SIG-M5 treated with dmso at 0.1 percent for 504 hours (cell line): ENCODE data around the gene SERINC2.
"Not testable (repeated sequence)": the region's sequence is repeated elsewhere in the genome, so short reads cannot be mapped to it uniquely, and the experiment has no call there.

Source experiments
- DNase-seq: peaks from one replicate; lab custom pipeline; 2025; ENCODE audit not compliant: unreplicated experiment; lab: John Stamatoyannopoulos, UW

Gene SERINC2

DNA sequence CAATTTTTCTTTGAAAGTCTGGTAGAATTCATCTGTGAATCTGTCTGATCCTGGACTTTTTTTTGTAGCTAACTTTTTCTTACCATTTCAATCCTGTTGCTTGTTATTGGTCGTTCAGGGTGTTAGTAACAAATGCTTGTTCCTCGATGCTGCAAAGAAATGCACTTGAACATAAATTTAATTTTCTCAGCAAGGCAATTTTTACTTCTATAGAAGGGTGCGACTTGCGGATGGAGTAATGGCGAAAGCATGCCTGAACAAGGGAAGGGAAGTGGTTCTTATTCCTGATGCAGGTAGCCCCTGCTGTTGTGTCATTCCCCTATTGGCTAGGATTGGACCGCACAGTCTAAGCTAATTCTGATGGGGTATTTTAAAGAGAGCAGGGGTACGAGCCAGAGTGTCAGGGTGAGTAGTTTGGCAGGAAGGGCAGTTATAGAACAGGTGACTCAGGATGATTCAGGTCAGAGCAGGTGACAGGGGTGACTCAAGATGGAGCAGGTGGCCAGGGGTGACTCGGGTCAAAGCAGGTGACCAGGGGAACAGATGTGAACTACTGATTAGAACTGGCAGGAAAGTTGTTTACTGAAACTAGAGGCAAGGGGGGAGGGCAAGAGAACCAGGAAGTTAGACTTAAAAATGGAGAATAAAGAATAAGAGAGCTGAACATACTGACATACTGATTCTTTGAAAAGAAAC is 40.5 kb downstream of the SERINC2 start:
- DNase-seq: no peak

DNA sequence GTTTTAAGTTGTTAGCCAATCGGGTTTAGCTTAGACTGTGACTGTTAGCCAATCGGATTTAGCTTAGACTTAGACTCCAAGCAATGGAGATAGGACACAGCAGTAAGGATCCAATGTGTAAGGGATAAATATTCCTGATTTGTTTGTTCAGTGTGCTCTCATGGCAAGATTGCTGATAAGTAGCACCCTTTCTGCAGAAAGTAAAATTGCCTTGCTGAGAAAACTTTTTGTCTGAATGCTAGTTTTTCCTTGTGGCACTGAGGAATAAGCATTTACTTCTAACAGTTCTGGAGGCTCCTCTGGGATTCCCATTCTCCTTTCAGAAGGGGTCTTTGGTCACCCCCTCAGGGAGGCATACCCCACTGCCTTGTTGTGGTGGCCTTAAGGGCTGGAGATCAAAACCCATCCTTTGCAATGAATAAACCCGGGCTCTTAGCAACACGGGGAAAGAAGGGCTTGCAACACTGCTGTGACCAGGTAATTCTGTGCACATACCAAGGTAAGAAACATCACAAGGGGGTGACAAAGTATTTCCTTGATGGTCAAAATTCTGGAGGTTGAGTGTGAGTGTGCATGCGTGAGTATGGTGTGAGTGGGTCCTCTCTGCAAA is 45.4 kb downstream of the SERINC2 start:
- DNase-seq: no peak

DNA sequence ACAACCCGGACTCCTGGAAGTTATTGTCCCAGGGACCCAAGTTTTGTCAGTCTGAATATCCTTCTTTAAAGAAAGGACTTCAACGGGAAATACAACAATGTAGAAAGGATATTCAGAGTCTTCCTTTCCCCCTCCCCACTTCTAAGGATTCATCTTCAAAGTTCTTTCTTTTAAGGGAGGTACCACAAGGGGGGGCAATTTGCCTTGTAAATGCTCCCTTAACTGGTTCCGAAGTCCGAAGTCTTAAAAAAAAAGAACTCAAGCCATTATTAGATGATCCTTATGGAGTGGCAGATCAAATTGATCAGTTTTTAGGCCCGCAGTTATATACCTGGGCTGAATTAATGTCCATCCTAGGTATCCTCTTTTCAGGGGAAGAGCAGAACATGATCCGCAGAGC is 47.0 kb downstream of the SERINC2 start:
- no peak for DNase-seq

DNA sequence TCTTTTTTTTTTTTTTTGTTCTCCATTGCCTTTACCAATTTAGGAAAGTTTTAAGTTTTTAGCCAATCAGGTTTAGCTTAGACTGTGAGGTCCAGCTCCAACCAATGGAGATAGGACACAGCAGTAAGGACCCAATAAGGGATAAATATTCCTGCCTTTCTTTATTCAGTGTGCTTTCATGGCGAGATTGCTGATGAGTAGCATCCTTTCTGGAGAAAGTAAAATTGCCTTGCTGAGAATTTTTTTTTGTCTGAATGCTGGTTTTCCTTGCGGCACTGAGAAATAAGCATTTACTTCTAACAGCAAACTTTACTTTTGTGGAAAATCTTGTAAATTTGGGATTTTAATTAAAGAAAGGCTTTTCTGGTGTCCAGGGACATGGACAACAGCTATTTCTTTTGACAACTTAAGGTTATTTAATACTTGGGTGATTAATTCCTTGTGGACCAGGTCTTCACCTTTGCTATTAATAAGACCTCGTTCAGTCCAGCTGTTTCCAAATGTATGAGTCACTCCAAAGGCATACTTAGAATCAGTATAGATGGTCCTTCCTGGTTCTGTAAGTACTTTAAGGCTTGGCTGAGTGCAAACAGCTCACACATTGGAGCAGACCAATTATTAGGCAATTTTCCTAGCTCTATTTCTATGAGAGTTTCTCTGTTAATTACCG is 54.1 kb downstream of the SERINC2 start:
- DNase-seq: no peak

DNA sequence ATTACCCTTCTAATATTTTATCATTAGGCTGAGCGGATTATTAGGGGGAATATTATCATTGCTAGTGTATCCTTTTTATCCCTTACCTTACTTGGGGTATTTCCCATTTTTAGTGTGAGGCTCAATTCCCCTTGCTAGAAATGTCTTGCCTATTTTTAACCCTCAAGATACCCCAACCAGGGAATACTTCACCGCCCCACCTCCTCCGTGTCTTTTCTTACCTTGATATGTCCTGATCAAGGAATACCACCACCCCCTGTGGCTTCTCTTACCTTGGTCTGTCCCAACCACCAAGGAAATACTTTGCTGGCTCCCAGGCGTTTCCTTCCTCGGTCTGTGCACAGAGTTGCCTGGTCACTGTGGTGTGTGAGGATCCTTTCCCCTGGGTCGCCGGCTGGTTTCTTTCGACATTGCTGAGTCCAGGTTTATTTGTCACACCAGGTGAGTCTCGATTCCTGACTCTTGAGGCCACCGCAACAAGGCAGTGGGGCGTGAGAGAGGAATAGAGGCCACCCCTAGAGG is 57.8 kb downstream of the SERINC2 start:
- DNase-seq: no peak

DNA sequence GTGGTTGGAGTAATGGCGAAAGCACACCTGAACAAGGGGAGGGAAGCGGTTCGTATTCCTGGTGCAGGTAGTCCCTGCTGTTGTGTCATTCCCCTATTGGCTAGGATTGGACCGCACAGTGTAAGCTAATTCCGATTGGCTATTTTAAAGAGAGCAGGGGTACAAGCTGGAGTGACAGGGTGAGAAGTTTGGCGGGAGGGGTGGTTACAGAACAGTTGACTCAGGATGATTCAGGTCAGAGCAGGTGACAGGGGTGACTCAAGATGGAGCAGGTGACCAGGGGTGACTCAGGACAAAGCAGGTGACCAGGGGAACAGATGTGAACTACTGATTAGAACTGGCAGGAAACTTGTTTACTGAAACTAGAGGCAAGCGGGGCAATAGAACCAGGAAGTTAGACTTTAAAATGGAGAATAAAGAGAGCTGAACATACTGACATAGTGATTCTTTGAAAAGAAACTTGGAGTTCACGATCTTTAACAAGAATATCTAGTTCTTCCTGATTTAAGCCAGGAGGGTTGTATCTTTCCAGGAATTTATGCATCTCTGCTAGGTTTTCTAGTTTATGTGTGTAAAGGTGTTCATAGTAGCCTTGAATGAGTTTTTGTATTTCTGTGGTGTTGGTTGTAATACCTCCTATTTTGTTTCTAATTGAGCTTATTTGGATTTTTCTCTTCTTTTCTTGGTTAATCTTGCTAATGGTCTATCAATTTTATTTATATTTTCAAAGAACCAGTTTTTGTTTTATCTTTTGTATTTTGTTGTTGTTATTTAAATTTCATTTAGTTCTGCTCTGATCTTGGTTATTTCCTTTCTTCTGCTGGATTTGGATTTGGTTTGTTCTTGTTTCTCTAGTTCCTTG is 58.7 kb downstream of the SERINC2 start:
- not testable (repeated sequence) for DNase-seq

DNA sequence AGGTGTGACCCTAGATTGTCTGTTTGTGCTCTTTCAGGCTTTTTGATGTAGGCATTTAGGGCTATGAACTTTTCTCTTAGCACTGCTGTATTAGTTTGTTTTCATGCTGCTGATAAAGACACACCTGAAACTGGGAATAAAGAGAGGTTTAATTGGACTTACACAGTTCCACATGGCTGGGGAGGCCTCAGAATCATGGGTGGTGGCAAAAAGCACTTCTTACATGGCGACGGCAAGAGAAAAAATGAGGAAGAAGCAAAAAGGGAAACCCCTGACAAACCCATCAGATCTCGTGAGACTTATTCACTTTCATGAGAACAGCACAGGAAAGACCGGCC is 59.3 kb downstream of the SERINC2 start:
- DNase-seq: not testable (repeated sequence)

DNA sequence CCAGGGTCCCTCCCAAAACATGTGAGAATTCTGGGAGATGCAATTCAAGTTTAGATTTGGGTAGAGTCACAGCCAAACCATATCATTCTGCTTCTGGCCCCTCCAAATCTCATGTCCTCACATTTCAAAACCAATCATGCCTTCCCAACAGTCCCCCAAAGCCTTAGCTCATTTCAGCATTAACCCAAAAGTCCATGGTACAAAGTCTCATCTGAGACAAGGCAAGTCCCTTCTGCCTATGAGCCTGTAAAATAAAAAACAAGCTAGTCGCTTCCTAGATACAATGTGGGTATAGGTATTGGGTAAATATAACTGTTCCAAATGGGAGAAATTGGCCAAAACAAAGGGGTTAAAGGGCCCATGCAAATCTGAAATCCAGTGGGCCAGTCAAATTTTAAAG is 59.7 kb downstream of the SERINC2 start:
- DNase-seq: not testable (repeated sequence)

DNA sequence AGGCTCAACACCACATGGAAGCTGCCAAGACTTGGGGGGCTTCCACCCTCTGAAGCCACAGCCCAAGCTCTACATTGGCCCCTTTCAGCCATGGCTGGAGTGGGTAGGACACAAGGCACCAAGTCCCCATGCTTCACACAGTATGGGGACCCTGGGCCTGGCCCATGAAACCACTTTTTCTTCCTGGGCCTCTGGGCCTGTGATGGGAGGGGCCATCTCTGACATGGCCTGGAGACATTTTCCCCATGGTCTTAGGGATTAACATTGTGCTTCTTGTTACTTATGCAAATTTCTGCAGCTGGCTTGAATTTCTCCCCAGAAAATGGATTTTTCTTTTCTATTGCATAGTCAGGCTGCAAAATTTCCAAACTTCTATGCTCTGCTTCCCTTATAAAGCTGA is 60.5 kb downstream of the SERINC2 start:
- not testable (repeated sequence) for DNase-seq

DNA sequence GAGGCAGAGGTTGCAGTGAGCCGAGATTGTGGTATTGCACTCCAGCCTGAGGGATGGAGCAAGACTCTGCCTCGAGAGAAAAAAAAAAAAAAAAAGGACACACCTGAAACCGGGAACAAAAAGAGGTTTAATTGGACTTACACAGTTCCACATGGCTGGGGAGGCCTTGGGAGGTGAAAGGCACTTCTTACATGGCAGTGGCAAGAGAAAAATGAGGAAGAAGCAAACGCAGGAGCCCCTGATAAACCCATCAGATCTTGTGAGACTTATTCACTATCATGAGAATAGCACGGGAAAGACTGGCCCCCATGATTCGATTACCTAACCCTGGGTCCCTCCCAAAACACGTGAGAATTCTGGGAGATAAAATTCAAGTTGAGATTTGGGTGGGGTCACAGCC is 61.6 kb downstream of the SERINC2 start:
- DNase-seq: not testable (repeated sequence)

DNA sequence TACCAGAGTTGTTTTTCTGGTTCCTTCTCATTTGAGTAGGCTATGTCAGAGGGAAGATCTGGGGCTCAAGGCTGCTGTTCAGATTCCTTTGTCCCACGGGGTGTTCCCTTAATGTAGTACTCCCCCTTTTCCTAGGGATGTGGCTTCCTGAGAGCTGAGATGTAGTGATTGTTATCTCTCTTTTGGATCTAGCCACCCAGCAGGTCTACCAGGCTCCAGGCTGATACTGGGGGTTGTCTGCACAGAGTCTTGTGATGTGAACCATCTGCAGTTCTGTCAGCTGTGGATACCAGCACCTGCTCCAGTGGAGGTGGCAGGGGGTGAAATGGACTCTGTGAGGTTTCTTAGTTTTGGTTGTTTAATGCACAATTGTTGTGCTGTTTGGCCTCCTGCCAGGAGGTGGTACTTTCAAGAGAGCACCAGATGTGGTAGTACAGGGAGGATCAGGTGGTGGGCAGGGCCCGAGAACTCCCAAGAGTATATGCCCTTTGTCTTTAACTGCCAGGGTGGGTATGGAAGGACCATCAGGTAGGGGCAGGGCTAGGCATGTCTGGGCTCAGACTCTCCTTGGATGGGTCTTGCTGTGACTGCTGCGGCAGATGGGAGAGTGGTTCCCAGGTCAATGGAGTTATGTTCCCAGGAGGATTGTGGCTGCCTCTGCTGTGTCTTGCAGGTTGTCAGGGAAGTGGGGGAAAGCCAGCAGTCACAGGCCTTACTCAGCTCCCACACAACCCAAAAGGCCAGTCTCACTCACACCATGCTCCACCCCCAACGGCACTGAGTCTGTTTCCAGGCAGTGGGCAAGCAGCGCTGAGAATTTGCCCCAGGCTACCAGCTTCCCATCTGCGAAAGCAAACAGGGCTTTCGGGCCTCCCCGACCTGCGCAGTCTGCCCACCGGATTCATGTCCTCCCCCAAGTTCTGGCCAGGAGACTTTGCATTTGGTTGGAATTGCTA is 64.2 kb downstream of the SERINC2 start:
- DNase-seq: no peak

DNA sequence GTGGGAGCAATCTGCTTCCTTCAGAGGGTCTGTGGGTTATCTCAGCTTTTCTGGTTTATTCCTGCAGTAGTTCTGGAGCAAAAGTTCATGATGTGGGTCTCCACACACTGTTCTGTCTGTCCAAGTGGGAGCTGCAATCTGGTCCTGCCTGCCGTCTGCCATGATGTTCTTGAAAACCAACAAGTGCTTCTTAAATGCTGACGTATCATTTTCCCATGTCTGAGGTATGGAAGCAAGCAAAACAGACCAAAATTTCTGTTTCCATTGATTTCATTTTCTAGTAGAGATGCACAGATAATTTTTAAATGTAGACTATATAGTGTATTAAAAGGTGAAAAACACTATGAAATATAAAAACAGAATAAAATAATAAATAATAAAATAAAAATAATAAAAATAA is 65.2 kb downstream of the SERINC2 start:
- no peak for DNase-seq

DNA sequence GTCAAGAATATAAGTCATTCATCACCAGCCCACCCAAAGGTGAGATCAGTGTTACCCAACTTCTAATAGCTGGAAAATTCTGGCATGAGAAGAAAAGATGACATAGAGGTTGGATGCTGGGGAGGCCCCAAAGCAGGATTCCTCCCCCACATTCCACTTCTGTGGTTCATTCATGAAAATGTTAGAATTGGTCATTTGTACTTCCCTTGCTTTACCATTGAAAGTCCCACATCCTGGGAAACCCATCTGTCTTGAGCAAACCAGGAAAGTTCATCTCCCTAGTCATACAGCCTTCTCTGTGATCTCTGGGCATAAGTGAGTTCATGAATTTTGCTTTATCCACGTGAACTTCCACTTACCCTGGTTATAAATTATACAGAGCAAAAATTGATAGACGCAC is 66.8 kb downstream of the SERINC2 start:
- DNase-seq: no peak

DNA sequence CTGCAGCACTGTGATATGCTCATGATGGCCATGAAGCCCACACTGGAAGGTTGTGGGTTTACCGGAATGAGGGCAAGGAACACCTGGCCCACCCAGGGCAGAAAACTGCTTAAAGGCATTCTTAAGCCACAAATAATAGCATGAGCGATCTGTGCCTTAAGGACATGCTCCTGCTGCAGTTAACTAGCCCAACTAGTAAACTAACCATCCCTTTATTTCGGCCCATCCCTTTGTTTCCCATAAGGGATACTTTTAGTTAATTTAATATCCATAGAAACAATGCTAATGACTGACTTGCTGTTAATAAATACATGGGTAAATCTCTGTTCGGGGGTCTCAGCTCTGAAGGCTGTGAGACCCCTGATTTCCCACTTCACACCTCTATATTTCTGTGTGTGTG is 67.4 kb downstream of the SERINC2 start:
- not testable (repeated sequence) for DNase-seq

DNA sequence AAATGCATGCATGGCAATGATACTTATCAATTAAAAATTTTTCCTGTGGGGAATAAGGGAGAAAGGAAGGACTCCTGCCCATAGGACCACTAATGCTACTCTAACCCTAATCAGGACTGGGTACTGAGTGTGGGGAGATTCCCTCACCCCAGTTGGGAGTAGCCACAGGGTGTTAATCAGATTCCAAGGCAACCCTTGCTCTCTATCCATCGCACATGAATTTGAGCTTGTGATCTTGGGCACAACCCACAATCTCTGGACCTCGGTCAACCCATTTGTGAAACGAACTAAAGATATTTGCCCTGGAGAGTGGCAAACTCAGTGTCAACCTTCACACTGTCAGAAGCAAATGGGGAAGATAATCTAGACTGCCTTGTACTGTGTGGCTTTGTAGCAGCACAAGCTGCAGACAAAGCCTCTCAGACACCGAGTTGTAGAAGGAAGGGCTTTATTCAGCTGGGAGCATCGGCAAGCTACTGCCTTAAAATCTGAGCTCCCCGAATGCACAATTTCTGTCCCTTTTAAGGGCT is 69.5 kb downstream of the SERINC2 start:
- peak; percentile 24 for DNase-seq

DNA sequence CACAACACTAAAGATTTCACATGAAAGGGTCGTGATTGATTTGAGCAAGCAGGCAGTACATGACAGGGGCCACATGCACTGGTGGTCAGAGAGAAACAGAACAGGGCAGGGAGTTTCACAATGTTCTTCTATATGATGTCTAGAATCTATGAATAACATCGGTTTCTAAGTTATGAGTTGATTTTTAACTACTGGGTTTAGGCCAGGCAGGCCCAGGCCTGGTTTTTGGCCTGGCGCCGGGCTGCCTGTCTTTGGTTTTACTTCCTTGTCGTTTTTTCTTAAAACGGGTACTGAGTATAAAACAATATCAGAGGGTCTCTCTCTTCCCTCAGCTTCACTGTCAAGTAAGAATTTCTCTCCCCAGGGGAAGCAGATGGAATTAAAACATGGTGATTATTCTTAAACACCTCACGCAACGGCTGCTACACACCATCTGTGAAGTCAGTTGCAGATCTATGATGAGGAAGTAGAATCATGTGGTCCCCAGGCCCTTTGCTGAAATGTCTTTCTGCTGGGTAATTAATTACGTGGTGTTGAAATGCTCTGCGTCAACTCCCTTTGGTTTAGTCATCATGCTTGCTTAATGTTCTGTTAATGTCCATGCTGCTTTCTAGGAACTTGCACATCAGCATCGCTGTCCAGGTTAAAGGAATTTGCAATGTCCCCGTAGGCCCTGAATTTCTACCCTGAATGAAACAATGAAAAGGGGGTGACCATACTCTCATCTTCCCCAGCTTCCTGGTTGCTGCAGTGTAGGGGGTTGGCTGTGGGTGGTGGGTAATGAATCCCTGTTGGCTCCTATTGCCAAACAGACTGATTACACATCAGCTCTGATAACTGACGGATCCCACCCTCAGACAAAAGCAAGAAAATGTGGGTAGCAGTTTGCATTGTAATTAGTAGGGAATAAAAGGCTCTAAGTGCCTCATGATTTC is 70.3 kb downstream of the SERINC2 start:
- DNase-seq: peak; percentile 98
